Lung (tissue), 12 donors: Measurements from ENCODE around the gene DGKB. TPM values are rescaled to one million over a fixed set of nuclear protein-coding genes. Genes with fewer than 3 reads are reported as not detected.

Experiments used
- ATAC-seq: fragments of 200-7000 bp; cut with Tn5 transposase; one replicate; pipeline ENCODE4 v1.9.1; 2020; ENCODE audit warnings: moderate number of reproducible peaks; ENCODE audit not compliant: insufficient read depth, low FRiP score
- DNase-seq, 3 donors: peaks; one replicate each; pipeline ENCODE4 v3.0.0-alpha.2; 2013 to 2017
- H3K27ac ChIP-seq, 2 donors: one replicate each; pipeline ENCODE4 v1.5.1; 2013; ENCODE audit warnings: mild to moderate bottlenecking in 2 of 2, moderate library complexity in 2 of 2, control low read depth in 1 of 2, inconsistent platforms in 1 of 2, low read depth in 1 of 2, low read length in 1 of 2
- H3K27me3 ChIP-seq, 3 donors: one replicate each; pipeline ENCODE4 v1.5.1; 2013; ENCODE audit warnings: low read length in 2 of 3; ENCODE audit not compliant: control insufficient read depth in 3 of 3, insufficient read depth in 3 of 3
- H3K36me3 ChIP-seq, 4 donors: one replicate each; pipeline ENCODE4 v1.5.1; 2013; ENCODE audit warnings: low read length in 4 of 4, mild to moderate bottlenecking in 1 of 4, moderate library complexity in 1 of 4; ENCODE audit not compliant: control insufficient read depth in 4 of 4, insufficient read depth in 4 of 4
- H3K4me1 ChIP-seq, 5 donors: one replicate each; pipeline ENCODE4 v1.5.1; 2013; ENCODE audit warnings: low read length in 5 of 5, mild to moderate bottlenecking in 2 of 5, moderate library complexity in 1 of 5; ENCODE audit not compliant: control insufficient read depth in 5 of 5, insufficient read depth in 5 of 5
- H3K4me3 ChIP-seq: one replicate; pipeline ENCODE4 v1.5.1; 2013; ENCODE audit warnings: mild to moderate bottlenecking, control low read depth, moderate library complexity
- H3K9ac ChIP-seq, 2 donors: one replicate each; pipeline ENCODE4 v1.5.1; 2013; ENCODE audit warnings: low read length in 2 of 2, control low read depth in 1 of 2; ENCODE audit not compliant: insufficient read depth in 1 of 2
- H3K9me3 ChIP-seq, 4 donors: one replicate each; pipeline ENCODE4 v1.5.1; 2013; ENCODE audit warnings: low read length in 3 of 4, mild to moderate bottlenecking in 1 of 4, moderate library complexity in 1 of 4; ENCODE audit not compliant: control insufficient read depth in 4 of 4, insufficient read depth in 3 of 4
- whole genome bisulfite sequencing, 2 donors: extraction: QIAGEN DNeasy Blood & Tissue Kit; methylation state at CpG; one replicate each; pipeline ENCODE4 v1.1.7; 2013; 5-methylcytosine and 5-hydroxymethylcytosine counted together
- polyA plus RNA-seq, 2 donors: library from polyadenylated mRNA; stranded (reverse); fragments of 200-250 nt; gene quantifications; one replicate each; pipeline ENCODE4 v1.2.1, GENCODE V29; 2013
- total RNA-seq, 2 donors: library from RNA; depleted of rRNA in 1 of 2; stranded (reverse); fragments of >200 nt in 1 of 2; gene quantifications; one replicate each; pipeline ENCODE4 v1.2.1, GENCODE V29; 2014 to 2021
- TF ChIP-seq, protein P1 (sequence below): IDR thresholded peaks from 2 replicates; pipeline ENCODE4 v1.5.1; 2012; ENCODE audit warnings: mild to moderate bottlenecking; ENCODE audit errors: control extremely low read depth, extremely low read depth
- donor health status: control.
- donor health status: control.
- donor health status: Bipolar disorder and iron deficiency.
- donor health status: healthy.
- donor health status: DM: yes; HTN: yes; CAD: no.

Gene DGKB
- total and polyA plus RNA-seq, 4 donors: under 0.01 to 0.57 (median 0.06) TPM; not detected in 1

DNA sequence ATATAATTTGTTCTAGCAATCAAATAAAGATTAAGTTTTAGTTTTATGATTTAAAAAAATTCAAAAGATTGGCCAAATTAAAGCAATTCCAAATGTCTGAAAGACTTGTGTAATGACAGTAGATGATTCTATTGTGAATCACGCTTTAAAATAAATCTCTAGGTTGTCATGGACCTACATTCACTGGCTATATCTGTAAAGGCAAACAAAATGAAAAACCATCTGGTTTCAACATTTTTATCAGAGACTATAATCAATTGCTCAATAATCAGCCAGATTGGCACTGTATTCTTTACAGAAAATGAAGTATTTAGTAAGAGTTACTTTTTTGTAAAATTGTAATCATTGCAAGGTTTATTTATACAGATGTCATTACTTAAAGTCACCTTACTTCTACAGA is 60.7 kb downstream of the DGKB start:
- Histone ChIP-seq H3K4me1 (no peaks in the 10 kb centered on the region), H3K9me3 (peaks cover 0 to 2% (median 0%) of the 10 kb centered on the region in 4 donors), H3K9ac (no peak overlapping the region), H3K36me3 (no peaks in the 10 kb centered on the region), H3K27ac (no peak overlapping the region), H3K4me3 (no peak overlapping the region), H3K27me3 (no peaks in the 10 kb centered on the region)
- 85 to 91% methylated on average over 1 of the region's 1 CpG for WGBS, 2 donors
- DNase-seq (no peak), ATAC-seq (no peak)
- TF ChIP-seq, protein P1, sequence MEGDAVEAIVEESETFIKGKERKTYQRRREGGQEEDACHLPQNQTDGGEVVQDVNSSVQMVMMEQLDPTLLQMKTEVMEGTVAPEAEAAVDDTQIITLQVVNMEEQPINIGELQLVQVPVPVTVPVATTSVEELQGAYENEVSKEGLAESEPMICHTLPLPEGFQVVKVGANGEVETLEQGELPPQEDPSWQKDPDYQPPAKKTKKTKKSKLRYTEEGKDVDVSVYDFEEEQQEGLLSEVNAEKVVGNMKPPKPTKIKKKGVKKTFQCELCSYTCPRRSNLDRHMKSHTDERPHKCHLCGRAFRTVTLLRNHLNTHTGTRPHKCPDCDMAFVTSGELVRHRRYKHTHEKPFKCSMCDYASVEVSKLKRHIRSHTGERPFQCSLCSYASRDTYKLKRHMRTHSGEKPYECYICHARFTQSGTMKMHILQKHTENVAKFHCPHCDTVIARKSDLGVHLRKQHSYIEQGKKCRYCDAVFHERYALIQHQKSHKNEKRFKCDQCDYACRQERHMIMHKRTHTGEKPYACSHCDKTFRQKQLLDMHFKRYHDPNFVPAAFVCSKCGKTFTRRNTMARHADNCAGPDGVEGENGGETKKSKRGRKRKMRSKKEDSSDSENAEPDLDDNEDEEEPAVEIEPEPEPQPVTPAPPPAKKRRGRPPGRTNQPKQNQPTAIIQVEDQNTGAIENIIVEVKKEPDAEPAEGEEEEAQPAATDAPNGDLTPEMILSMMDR: no peak

DNA sequence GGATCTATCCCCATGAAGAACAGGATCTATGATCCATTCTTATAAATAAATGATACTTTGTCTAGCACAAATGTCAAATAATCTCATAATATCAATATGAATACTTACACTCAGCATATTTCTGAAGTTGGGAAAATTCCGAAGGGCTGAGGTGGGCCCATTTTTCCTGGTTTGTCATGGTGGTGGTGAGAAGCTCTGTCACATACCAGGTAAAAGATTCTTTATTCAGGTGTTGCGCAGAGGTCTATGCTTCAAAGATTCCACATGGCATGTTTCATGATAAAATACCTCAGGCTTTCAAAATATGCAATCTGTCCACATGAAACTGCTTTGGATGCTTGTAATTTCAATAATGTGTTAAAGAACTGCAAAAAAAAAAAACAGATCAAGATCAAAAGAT is 61.5 kb downstream of the DGKB start:
- no peak for ATAC-seq
- H3K4me3 ChIP-seq: no peak overlapping the region
- peaks cover 0 to 2% (median 0%) of the 10 kb centered on the region in 4 donors for H3K9me3 ChIP-seq
- no peak overlapping the region for H3K27ac ChIP-seq
- H3K27me3 ChIP-seq: no peaks in the 10 kb centered on the region
- no peak overlapping the region for H3K9ac ChIP-seq
- no peak for DNase-seq
- H3K4me1 ChIP-seq: no peaks in the 10 kb centered on the region
- TF ChIP-seq, protein P1: no peak
- WGBS, 2 donors: 81 to 89% methylated on average over 2 of the region's 2 CpGs
- H3K36me3 ChIP-seq: no peaks in the 10 kb centered on the region

DNA sequence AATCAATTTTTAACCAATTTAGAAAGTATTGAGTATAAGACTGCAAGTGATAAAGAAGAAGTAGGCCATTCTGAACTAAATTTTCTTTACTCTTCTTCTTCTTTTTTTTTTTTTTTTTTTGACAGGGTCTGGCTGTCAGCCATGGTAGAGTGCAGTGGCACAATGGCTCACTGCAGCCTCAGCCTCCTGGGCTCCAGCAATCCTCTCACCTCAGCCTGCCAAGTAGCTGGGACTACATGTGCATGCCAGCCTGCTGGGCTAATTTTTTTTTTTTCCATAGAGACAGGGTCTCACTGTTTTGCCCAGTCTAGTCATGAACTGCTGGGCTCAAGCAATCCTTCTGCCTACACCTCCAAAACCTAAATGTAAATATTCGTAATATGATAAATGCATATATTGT is 63.2 kb downstream of the DGKB start:
- no peak overlapping the region for H3K4me3 ChIP-seq
- no peak overlapping the region for H3K27ac ChIP-seq
- H3K9me3 ChIP-seq: peaks cover 0 to 2% (median 0%) of the 10 kb centered on the region in 4 donors
- WGBS, 2 donors: 89 to 94% methylated on average over 1 of the region's 1 CpG
- ATAC-seq: no peak
- H3K9ac ChIP-seq: no peak overlapping the region
- peaks cover 0 to 3% (median 0%) of the 10 kb centered on the region in 5 donors for H3K4me1 ChIP-seq
- DNase-seq: no peak
- H3K36me3 ChIP-seq: no peaks in the 10 kb centered on the region
- no peaks in the 10 kb centered on the region for H3K27me3 ChIP-seq
- TF ChIP-seq, protein P1: no peak

DNA sequence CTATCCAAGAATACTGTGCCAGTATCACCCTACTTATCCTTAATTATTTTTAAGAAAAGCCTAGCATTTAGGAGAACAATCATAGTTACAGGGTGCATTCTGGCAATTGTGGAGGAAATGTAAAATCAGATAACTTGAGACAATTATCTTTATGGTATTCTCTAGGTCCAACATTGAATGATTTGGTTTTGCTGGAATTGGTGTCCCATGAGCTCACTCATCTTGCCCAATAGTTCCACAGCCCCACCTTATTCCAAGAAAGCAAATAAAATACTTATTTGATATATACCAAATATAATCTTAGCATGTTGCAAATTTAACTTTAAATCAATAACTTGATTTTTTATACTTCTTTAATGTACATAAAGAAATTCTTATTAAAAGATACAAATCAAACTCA is 65.3 kb downstream of the DGKB start:
- Histone ChIP-seq H3K27me3 (no peaks in the 10 kb centered on the region), H3K9me3 (no peaks in the 10 kb centered on the region), H3K4me3 (no peak overlapping the region), H3K27ac (peak overlapping the region in 1 of 2 donors; percentile 21), H3K9ac (no peak overlapping the region), H3K36me3 (no peaks in the 10 kb centered on the region), H3K4me1 (peaks cover 0 to 3% (median 0%) of the 10 kb centered on the region in 5 donors)
- ATAC-seq (no peak), DNase-seq (no peak)
- TF ChIP-seq, protein P1: no peak
